Neural crest cell (in vitro differentiated cells): ENCODE data around the gene WWOX. TPM values are rescaled to one million over a fixed set of nuclear protein-coding genes. Genes with fewer than 3 reads are reported as not detected.

Experiments used
- DNase-seq: peaks from one replicate; pipeline ENCODE4 v3.0.0; 2021; ENCODE audit warnings: low read depth, mixed read lengths, low spot score
- H3K27ac Mint-ChIP-seq: one replicate; pipeline ENCODE4 v1.8.0; 2021; ENCODE audit warnings: mild to moderate bottlenecking, mixed read lengths; ENCODE audit not compliant: unreplicated experiment
- H3K27me3 Mint-ChIP-seq: 2 replicates; pipeline ENCODE4 v1.8.0; 2021; ENCODE audit warnings: low read depth, mild to moderate bottlenecking, mixed read lengths
- H3K36me3 Mint-ChIP-seq: 2 replicates; pipeline ENCODE4 v1.8.0; 2021; ENCODE audit warnings: low read depth, mild to moderate bottlenecking, mixed read lengths
- H3K4me1 Mint-ChIP-seq: 2 replicates; pipeline ENCODE4 v1.8.0; 2021; ENCODE audit warnings: mixed read lengths
- H3K4me3 Mint-ChIP-seq: one replicate; pipeline ENCODE4 v1.8.0; 2021; ENCODE audit warnings: mild to moderate bottlenecking, mixed read lengths
- H3K9me3 Mint-ChIP-seq: 2 replicates; pipeline ENCODE4 v1.8.0; 2021; ENCODE audit warnings: mixed read lengths
- total RNA-seq: library from RNA; stranded (reverse); gene quantifications from 2 replicates; pipeline ENCODE4 v1.2.1, GENCODE V29; 2021
- TF ChIP-seq, protein P1 (sequence below): fragments of 200-600 bp; sonication (generic); conservative IDR thresholded peaks from 2 replicates; pipeline ENCODE4 v1.5.0; 2021; ENCODE audit warnings: antibody characterized with exemption, mild to moderate bottlenecking

The WWOX gene
- total RNA-seq, 1 donor from 2014 or later, result 30.5 TPM

DNA sequence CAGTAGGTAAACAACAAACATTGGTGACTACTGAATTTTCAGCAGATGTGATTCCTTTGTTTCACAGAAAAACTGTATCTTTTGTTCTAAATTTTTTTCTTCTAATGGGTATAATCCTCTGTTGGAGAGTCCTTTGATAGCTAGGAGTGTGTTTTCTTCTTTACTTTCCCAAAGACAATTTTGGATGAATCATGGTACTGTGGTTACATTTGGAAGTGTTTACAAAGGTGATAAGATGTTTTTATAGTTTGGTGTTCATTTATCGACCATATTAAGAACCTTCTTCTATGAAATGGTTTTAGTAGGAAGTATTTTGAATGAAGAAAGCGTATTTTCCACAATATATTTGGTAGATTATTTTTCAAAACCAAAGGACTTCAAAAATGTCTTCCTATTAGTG is 333.7 kb downstream of the WWOX start:
- Mint-ChIP-seq H3K4me3 (no peak overlapping the region), H3K36me3 (peaks cover 22% of the 10 kb centered on the region), H3K9me3 (peaks cover 5% of the 10 kb centered on the region), H3K27ac (no peak overlapping the region), H3K27me3 (no peaks in the 10 kb centered on the region), H3K4me1 (no peaks in the 10 kb centered on the region)
- TF ChIP-seq, protein P1, sequence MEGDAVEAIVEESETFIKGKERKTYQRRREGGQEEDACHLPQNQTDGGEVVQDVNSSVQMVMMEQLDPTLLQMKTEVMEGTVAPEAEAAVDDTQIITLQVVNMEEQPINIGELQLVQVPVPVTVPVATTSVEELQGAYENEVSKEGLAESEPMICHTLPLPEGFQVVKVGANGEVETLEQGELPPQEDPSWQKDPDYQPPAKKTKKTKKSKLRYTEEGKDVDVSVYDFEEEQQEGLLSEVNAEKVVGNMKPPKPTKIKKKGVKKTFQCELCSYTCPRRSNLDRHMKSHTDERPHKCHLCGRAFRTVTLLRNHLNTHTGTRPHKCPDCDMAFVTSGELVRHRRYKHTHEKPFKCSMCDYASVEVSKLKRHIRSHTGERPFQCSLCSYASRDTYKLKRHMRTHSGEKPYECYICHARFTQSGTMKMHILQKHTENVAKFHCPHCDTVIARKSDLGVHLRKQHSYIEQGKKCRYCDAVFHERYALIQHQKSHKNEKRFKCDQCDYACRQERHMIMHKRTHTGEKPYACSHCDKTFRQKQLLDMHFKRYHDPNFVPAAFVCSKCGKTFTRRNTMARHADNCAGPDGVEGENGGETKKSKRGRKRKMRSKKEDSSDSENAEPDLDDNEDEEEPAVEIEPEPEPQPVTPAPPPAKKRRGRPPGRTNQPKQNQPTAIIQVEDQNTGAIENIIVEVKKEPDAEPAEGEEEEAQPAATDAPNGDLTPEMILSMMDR, result no peak
- no peak for DNase-seq

- H3K4me3 Mint-ChIP-seq, result no peak overlapping the region
- no peak for DNase-seq
- H3K4me1 Mint-ChIP-seq, result no peaks in the 10 kb centered on the region
- H3K27me3 Mint-ChIP-seq, result no peaks in the 10 kb centered on the region
- H3K9me3 Mint-ChIP-seq, result peaks cover 5% of the 10 kb centered on the region
- H3K27ac Mint-ChIP-seq, result no peak overlapping the region
- peaks cover 22% of the 10 kb centered on the region for H3K36me3 Mint-ChIP-seq
- TF ChIP-seq, protein P1, result no peak
Observed at GRCh38 chr16:78434401-78434800, 334.9 kb downstream of the WWOX start.

DNA sequence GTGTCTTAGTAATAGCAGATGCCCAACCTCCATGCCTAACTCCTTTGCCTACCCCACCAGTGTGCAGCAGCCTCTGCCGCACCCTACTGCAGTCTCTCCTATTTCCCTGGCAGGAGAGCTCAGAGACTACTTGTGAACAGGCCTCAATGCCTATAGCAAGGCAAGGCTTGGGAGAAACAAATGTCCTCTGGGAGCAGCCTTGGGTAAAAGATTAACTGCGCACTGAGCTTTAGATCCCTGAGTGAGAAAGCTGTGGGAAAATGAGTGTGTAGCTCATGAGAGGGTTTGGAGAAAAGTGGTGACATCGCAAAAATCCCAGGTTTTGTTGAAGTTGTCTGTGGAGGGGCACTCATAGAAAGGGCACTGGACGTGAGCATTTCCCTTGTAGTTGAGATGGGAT is 335.8 kb downstream of the WWOX start:
- H3K36me3 Mint-ChIP-seq, result peaks cover 17% of the 10 kb centered on the region
- no peaks in the 10 kb centered on the region for H3K27me3 Mint-ChIP-seq
- H3K4me3 Mint-ChIP-seq, result no peak overlapping the region
- H3K9me3 Mint-ChIP-seq, result peaks cover 5% of the 10 kb centered on the region
- TF ChIP-seq, protein P1, result no peak
- no peak for DNase-seq
- peak overlapping the region; percentile 86 for H3K27ac Mint-ChIP-seq
- H3K4me1 Mint-ChIP-seq, result no peaks in the 10 kb centered on the region

- Mint-ChIP-seq H3K27me3 (no peaks in the 10 kb centered on the region), H3K27ac (no peak overlapping the region), H3K9me3 (peaks cover 5% of the 10 kb centered on the region), H3K4me1 (no peaks in the 10 kb centered on the region), H3K36me3 (peaks cover 17% of the 10 kb centered on the region), H3K4me3 (no peak overlapping the region)
- TF ChIP-seq, protein P1, result no peak
- no peak for DNase-seq
Observed at GRCh38 chr16:78436023-78436422, 336.6 kb downstream of the WWOX start.

GRCh38 chr16:78436846-78437245 is 337.4 kb downstream of the WWOX start:
- H3K4me3 Mint-ChIP-seq, result no peak overlapping the region
- DNase-seq, result no peak

More at GRCh38 chr16:78436846-78437245, 337.4 kb downstream of the WWOX start:
- peaks cover 17% of the 10 kb centered on the region for H3K36me3 Mint-ChIP-seq
- TF ChIP-seq, protein P1, result no peak
- H3K27ac Mint-ChIP-seq, result no peak overlapping the region
- H3K9me3 Mint-ChIP-seq, result peaks cover 5% of the 10 kb centered on the region
- no peaks in the 10 kb centered on the region for H3K27me3 Mint-ChIP-seq
- no peaks in the 10 kb centered on the region for H3K4me1 Mint-ChIP-seq
